ENCODE results near the gene TNK1. TPM values are rescaled to one million over a fixed set of nuclear protein-coding genes. Genes with fewer than 3 reads are reported as not detected.

Gene TNK1
- total RNA-seq, 1 experiment from 2014 or later: 6.4 TPM

DNA sequence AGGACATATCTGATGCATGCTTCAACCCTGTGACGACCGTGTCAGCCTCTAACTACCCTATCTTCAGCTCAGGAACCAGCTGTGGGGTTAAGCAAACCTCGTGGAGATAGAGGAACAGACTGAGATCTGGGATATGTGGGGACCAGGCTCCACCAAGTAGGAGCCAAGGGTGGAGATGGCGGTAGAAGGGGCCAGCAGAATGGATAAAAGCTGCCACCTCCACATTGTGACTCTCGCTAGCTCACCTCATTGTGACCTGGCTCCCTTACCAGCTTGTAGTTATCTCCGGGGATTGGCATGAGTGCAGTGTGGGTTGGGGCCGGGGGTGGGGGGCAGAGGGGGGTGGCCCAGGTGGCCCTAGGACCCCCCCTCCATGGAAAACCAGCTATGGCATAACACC is 44.4 kb downstream of the TNK1 start, which contains the start of gene SPEM2:
Gene SPEM2, plus strand, starts transcription at position 301 of the 400 bp plus-strand sequence. Its CDS starts 73 bp downstream, at position 374.
- BruUV-seq (replicated peaks): no TSS peak
- DNase-seq (ENCODE audit: unreplicated experiment): no peak
- H3K36me3 Mint-ChIP-seq (ENCODE audit: insufficient read depth, unreplicated experiment): no peaks in the 10 kb centered on the region
- H3K27me3 Mint-ChIP-seq (ENCODE audit: insufficient read depth, unreplicated experiment): no peaks in the 10 kb centered on the region
- ChIA-PET CTCF (interaction anchor here (2.7 kb wide), 1 partner anchor 11 kb away, joined by 16 read pairs; no protein-coding TSS in a partner anchor), POLR2A (no interaction called here)
- no peak within 1 kb of the TSS for H3K27ac Mint-ChIP-seq (ENCODE audit: low read depth, unreplicated experiment)
- H3K4me3 Mint-ChIP-seq (ENCODE audit: unreplicated experiment): no peak within 1 kb of the TSS
- intact Hi-C loops (cut with micrococcal nuclease): no loop called here
- TF ChIP-seq, protein P1, sequence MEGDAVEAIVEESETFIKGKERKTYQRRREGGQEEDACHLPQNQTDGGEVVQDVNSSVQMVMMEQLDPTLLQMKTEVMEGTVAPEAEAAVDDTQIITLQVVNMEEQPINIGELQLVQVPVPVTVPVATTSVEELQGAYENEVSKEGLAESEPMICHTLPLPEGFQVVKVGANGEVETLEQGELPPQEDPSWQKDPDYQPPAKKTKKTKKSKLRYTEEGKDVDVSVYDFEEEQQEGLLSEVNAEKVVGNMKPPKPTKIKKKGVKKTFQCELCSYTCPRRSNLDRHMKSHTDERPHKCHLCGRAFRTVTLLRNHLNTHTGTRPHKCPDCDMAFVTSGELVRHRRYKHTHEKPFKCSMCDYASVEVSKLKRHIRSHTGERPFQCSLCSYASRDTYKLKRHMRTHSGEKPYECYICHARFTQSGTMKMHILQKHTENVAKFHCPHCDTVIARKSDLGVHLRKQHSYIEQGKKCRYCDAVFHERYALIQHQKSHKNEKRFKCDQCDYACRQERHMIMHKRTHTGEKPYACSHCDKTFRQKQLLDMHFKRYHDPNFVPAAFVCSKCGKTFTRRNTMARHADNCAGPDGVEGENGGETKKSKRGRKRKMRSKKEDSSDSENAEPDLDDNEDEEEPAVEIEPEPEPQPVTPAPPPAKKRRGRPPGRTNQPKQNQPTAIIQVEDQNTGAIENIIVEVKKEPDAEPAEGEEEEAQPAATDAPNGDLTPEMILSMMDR (IDR thresholded peaks at IDR 0.05; ENCODE audit: unreplicated experiment): no peak
- H3K9me3 Mint-ChIP-seq (ENCODE audit: unreplicated experiment): no peaks in the 10 kb centered on the region
- no peaks in the 10 kb centered on the region for H3K4me1 Mint-ChIP-seq (ENCODE audit: insufficient read depth, unreplicated experiment)

DNA sequence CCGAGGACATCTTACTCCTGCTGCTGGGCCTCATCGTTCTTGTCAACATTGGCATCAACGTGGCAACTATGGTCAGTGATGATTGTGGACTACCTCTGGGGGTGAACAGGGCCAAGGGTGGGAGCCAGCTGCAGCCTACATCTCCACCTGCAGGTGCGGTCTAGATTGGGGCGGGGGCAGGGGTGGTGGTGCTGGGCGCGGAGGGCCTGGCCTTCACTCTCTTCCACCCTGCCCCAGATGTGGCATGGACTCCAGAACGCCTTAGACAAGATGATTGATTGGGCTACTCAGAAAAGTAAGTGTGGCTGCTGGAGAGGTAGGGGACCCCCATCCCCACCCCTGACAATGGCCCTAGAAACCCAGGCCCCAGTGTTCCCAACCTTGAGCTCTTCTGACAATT is 44.9 kb downstream of the TNK1 start:
- ChIA-PET CTCF (no interaction called here), POLR2A (no interaction called here)
- no peak overlapping the region for H3K27ac Mint-ChIP-seq (ENCODE audit: low read depth, unreplicated experiment)
- no peaks in the 10 kb centered on the region for H3K27me3 Mint-ChIP-seq (ENCODE audit: insufficient read depth, unreplicated experiment)
- BruUV-seq (replicated peaks): no TSS peak
- no peak overlapping the region for H3K4me3 Mint-ChIP-seq (ENCODE audit: unreplicated experiment)
- H3K9me3 Mint-ChIP-seq (ENCODE audit: unreplicated experiment): no peaks in the 10 kb centered on the region
- no peaks in the 10 kb centered on the region for H3K4me1 Mint-ChIP-seq (ENCODE audit: insufficient read depth, unreplicated experiment)
- no peaks in the 10 kb centered on the region for H3K36me3 Mint-ChIP-seq (ENCODE audit: insufficient read depth, unreplicated experiment)
- DNase-seq (ENCODE audit: unreplicated experiment): no peak
- TF ChIP-seq, protein P1 (IDR thresholded peaks at IDR 0.05; ENCODE audit: unreplicated experiment): no peak
- intact Hi-C loops (cut with micrococcal nuclease): no loop called here

DNA sequence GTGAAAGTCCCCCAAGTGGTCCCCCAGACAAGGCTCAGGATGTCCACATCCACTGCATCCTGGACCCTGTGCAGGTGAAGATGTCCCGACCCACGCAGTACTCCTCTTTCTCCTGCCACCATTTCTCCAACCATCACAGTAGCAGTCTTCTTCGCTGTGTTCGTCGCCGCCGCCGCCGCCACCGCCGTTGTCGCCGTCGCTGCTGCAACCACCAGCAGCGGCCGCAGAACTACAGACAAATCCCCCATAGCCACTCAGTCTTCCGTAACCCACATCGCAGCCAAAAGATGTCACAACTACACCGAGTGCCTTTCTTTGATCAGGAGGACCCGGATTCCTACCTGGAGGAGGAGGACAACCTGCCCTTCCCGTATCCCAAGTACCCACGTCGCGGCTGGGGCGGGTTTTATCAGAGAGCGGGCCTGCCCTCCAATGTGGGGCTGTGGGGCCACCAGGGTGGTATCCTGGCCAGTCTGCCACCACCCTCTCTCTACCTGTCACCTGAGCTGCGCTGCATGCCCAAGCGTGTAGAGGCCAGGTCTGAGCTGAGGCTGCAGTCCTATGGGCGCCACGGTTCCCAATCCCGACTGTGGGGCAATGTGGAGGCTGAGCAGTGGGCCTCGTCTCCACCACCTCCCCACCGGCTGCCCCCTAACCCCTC is 45.4 kb downstream of the TNK1 start:
- Mint-ChIP-seq H3K9me3 (ENCODE audit: unreplicated experiment) (no peaks in the 10 kb centered on the region), H3K36me3 (ENCODE audit: insufficient read depth, unreplicated experiment) (no peaks in the 10 kb centered on the region), H3K4me3 (ENCODE audit: unreplicated experiment) (no peak overlapping the region), H3K27me3 (ENCODE audit: insufficient read depth, unreplicated experiment) (no peaks in the 10 kb centered on the region), H3K4me1 (ENCODE audit: insufficient read depth, unreplicated experiment) (no peaks in the 10 kb centered on the region), H3K27ac (ENCODE audit: low read depth, unreplicated experiment) (no peak overlapping the region)
- ChIA-PET POLR2A (no interaction called here), CTCF (interaction anchor here (0.6 to 1.1 kb wide), 3 partner anchors 21 to 134 kb away, joined by 3 read pairs; no protein-coding TSS in a partner anchor)
- DNase-seq (ENCODE audit: unreplicated experiment): no peak
- intact Hi-C loops (cut with micrococcal nuclease): no loop called here
- TF ChIP-seq, protein P1 (IDR thresholded peaks at IDR 0.05; ENCODE audit: unreplicated experiment): no peak
- BruUV-seq (replicated peaks): no TSS peak

DNA sequence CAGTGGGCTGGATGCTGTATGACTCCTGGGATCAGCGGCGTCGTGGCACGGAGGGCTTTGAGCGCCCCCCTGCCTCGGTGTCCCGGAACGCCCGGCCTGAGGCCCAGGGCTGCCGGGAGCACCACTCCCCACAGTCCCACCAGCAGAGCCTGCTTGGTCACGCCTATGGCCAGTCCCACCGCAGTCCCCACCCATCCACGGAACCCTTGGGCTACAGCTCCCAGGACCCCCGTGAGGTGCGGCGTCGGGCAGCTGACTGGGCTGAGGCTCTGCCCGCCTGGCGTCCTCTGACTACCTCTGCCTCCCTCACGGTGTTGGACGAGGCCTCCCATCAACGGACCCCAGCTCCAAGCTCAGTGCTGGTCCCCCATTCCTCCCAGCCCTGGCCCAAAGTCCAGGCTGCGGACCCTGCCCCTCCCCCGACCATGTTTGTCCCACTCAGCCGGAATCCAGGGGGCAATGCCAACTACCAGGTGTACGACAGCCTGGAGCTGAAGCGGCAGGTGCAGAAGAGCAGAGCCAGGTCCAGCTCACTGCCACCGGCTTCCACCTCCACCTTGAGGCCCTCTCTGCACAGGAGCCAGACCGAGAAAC is 46.1 kb downstream of the TNK1 start:
- no peaks in the 10 kb centered on the region for H3K9me3 Mint-ChIP-seq (ENCODE audit: unreplicated experiment)
- H3K4me3 Mint-ChIP-seq (ENCODE audit: unreplicated experiment): no peak overlapping the region
- H3K27me3 Mint-ChIP-seq (ENCODE audit: insufficient read depth, unreplicated experiment): no peaks in the 10 kb centered on the region
- TF ChIP-seq, protein P1 (IDR thresholded peaks at IDR 0.05; ENCODE audit: unreplicated experiment): no peak
- H3K36me3 Mint-ChIP-seq (ENCODE audit: insufficient read depth, unreplicated experiment): no peaks in the 10 kb centered on the region
- intact Hi-C loops (cut with micrococcal nuclease): no loop called here
- DNase-seq (ENCODE audit: unreplicated experiment): no peak
- POLR2A ChIA-PET: no interaction called here
- CTCF ChIA-PET: interaction anchor here (0.6 to 1.1 kb wide), 3 partner anchors 21 to 133 kb away, joined by 3 read pairs; no protein-coding TSS in a partner anchor
- H3K4me1 Mint-ChIP-seq (ENCODE audit: insufficient read depth, unreplicated experiment): no peaks in the 10 kb centered on the region
- no peak overlapping the region for H3K27ac Mint-ChIP-seq (ENCODE audit: low read depth, unreplicated experiment)
- BruUV-seq (replicated peaks): no TSS peak
